HCT116 (cell line): Measurements from ENCODE around the gene PTPN21. TPM values are rescaled to one million over a fixed set of nuclear protein-coding genes. Genes with fewer than 3 reads are reported as not detected.

Experiments used
- ATAC-seq: fragments of 200-7000 bp; cut with Tn5 transposase; 2 replicates; pipeline ENCODE4 v1.9.1; 2020; ENCODE audit warnings: mild to moderate bottlenecking, moderate library complexity
- BruUV-seq: library from RNA; stranded (reverse); fragments of 400-500 nt; replicated peaks from 2 replicates; lab custom pipeline; 2021; lab: Mats Ljungman, UMichigan
- CTCF ChIA-PET: fragments of 300-600 bp; sonication (Branson Sonifier 250); formaldehyde crosslinking; loops from one replicate; lab custom pipeline; 2021; ENCODE audit warnings: antibody characterized with exemption; lab: Charles Lee
- POLR2A ChIA-PET: fragments of 300-600, 350-600 bp; sonication (Branson Sonifier 250); formaldehyde crosslinking; loops from one replicate; lab custom pipeline; 2021; ENCODE audit warnings: antibody characterized with exemption; lab: Charles Lee
- RAD21 ChIA-PET, 2 experiments: fragments of 300-600 bp; sonication (Branson Sonifier 250); formaldehyde crosslinking; loops; one replicate each; lab custom pipeline; 2023; ENCODE audit warnings: low total read pairs in 2 of 2; ENCODE audit not compliant: uncharacterized antibody in 2 of 2, unreplicated experiment in 2 of 2, low non-redundant PET in 1 of 2; lab: Charles Lee
- DNase-seq: peaks from one replicate; pipeline ENCODE4 v3.0.0-alpha.2; 2010; ENCODE audit warnings: low read depth, low spot score
- H2AFZ ChIP-seq: fragments of 200-600 bp; shearing (Covaris generic), sonication (generic); 2 replicates; pipeline ENCODE4 v1.6.1; 2017; ENCODE audit warnings: low read depth, mixed run types, mixed read lengths, antibody characterized with exemption, low read length; ENCODE audit not compliant: poor library complexity, severe bottlenecking
- H3K27ac ChIP-seq: 2 replicates; pipeline ENCODE4 v1.5.1; 2012; ENCODE audit warnings: low read depth, low read length
- H3K27me3 ChIP-seq: fragments of 200-600 bp; sonication (generic); 2 replicates; pipeline ENCODE4 v1.6.1; 2016; ENCODE audit warnings: mixed run types, low read length, mixed read lengths; ENCODE audit not compliant: insufficient read depth
- H3K36me3 ChIP-seq, 2 experiments: fragments of 200-500 bp in 1 of 2; fragments of 200-600 bp in 1 of 2; sonication (Bioruptor generic) in 1 of 2; sonication (generic) in 1 of 2; 2 replicates each; pipeline versions ENCODE4 v1.5.1 to v1.6.1; 2014 to 2016; ENCODE audit warnings: low read length in 2 of 2, inconsistent platforms in 1 of 2, mixed read lengths in 1 of 2, mixed run types in 1 of 2; ENCODE audit not compliant: insufficient read depth in 2 of 2, control insufficient read depth in 1 of 2
- H3K4me1 ChIP-seq, 2 experiments: fragments of 200-600 bp in 1 of 2; sonication (generic) in 1 of 2; 2 replicates each; pipeline versions ENCODE4 v1.5.1 to v1.6.1; 2012 to 2017; ENCODE audit warnings: low read length in 2 of 2, inconsistent platforms in 1 of 2, mild to moderate bottlenecking in 1 of 2, mixed read lengths in 1 of 2, mixed run types in 1 of 2, moderate library complexity in 1 of 2; ENCODE audit not compliant: insufficient read depth in 2 of 2, control insufficient read depth in 1 of 2
- H3K4me2 ChIP-seq: fragments of 200-600 bp; sonication (generic); 2 replicates; pipeline ENCODE4 v1.6.1; 2017; ENCODE audit warnings: mixed run types, low read length, mixed read lengths
- H3K4me3 ChIP-seq, 2 experiments: fragments of 200-600 bp in 1 of 2; sonication (generic) in 1 of 2; replicated peaks in 1 of 2; 2 replicates each; pipeline ENCODE4 v1.5.1; 2011 to 2016; ENCODE audit warnings: low read length in 2 of 2, control low read depth in 1 of 2, low read depth in 1 of 2, mild to moderate bottlenecking in 1 of 2, mixed read lengths in 1 of 2, mixed run types in 1 of 2
- H3K79me2 ChIP-seq: fragments of 200-600 bp; sonication (generic); 2 replicates; pipeline ENCODE4 v1.6.1; 2017; ENCODE audit warnings: mild to moderate bottlenecking, mixed run types, low read length, moderate library complexity, mixed read lengths; ENCODE audit not compliant: insufficient read depth
- H3K9ac ChIP-seq: fragments of 200-600 bp; sonication (generic); 2 replicates; pipeline ENCODE4 v1.6.1; 2016; ENCODE audit warnings: low read length, mixed read lengths
- H3K9me2 ChIP-seq: fragments of 200-600 bp; sonication (generic), shearing (Covaris generic); 2 replicates; pipeline ENCODE4 v1.6.1; 2017; ENCODE audit warnings: mixed run types, mild to moderate bottlenecking, moderate library complexity; ENCODE audit not compliant: insufficient read depth
- H3K9me3 ChIP-seq, 2 experiments: fragments of 200-500 bp in 1 of 2; fragments of 200-600 bp in 1 of 2; sonication (Bioruptor generic) in 1 of 2; sonication (generic) in 1 of 2; 2 replicates each; pipeline ENCODE4 v1.6.1; 2014 to 2017; ENCODE audit warnings: low read length in 2 of 2, mixed read lengths in 2 of 2, inconsistent platforms in 1 of 2, low read depth in 1 of 2, mild to moderate bottlenecking in 1 of 2, mixed run types in 1 of 2, moderate library complexity in 1 of 2; ENCODE audit not compliant: control insufficient read depth in 1 of 2, insufficient read depth in 1 of 2
- H4K20me1 ChIP-seq: fragments of 200-600 bp; sonication (generic), shearing (Covaris generic); 2 replicates; pipeline ENCODE4 v1.6.1; 2017; ENCODE audit warnings: mixed run types, mild to moderate bottlenecking, moderate library complexity; ENCODE audit not compliant: insufficient read depth
- EZH2phosphoT487 ChIP-seq: fragments of 200-600 bp; IDR thresholded peaks from 2 replicates; pipeline ENCODE4 v1.6.1; 2018; ENCODE audit warnings: antibody characterized with exemption, borderline replicate concordance
- RAD21 ChIP-seq: IDR thresholded peaks from 2 replicates; pipeline ENCODE4 v1.6.1; 2012; ENCODE audit warnings: low read depth, mild to moderate bottlenecking
- SIN3A ChIP-seq: IDR thresholded peaks from 2 replicates; pipeline ENCODE4 v1.6.1; 2012; ENCODE audit warnings: low read depth
- SRF ChIP-seq: IDR thresholded peaks from 2 replicates; pipeline ENCODE4 v1.6.1; 2012; ENCODE audit warnings: low read depth
- YY1 ChIP-seq: IDR thresholded peaks from 2 replicates; pipeline ENCODE4 v1.6.1; 2011; ENCODE audit warnings: low read length, low read depth, moderate library complexity, mild to moderate bottlenecking; ENCODE audit not compliant: insufficient replicate concordance; ENCODE audit errors: extremely low read depth
- ZNF274 ChIP-seq: fragments of 200-500 bp; sonication (Bioruptor generic); IDR thresholded peaks from 2 replicates; pipeline ENCODE4 v1.6.1; 2014; ENCODE audit warnings: mild to moderate bottlenecking, low read depth, low read length, inconsistent platforms
- intact Hi-C: fragments of 100-400 bp; cut with micrococcal nuclease; formaldehyde crosslinking; loops from 2 replicates; pipeline ENCODE4 v1.10.0; 2022
- total RNA-seq: library from RNA; stranded (reverse); gene quantifications from one replicate; pipeline ENCODE4 v1.2.1, GENCODE V29; 2021; ENCODE audit not compliant: unreplicated experiment
- TF ChIP-seq, protein P1 (sequence below): IDR thresholded peaks from 2 replicates; pipeline ENCODE4 v1.6.1; 2012; ENCODE audit warnings: low read depth
- TF ChIP-seq, protein P2 (sequence below): IDR thresholded peaks from 2 replicates; pipeline ENCODE4 v1.6.1; 2012

Gene PTPN21
- total RNA-seq, 1 experiment from 2014 or later: 7.6 TPM

DNA sequence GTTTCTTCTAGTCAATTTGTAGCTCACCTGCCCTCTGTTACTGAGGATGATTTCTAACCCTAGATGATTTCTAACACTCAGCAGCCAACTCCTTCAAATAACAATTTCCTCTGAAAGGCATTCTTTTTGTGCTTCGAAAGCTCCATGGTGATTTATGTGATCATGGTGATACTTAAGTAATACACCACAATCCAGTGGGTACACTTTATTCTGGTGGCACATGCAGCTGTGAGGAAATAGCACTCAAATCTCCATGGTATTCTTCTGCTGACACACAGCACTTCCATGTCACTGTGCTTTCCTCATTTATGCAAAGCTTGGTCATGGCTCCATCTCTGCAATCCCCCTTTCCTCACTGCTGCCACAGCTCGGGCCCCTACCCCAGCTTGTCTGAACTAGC lies 73.7 kb downstream of the PTPN21 start (continued):
- TF ChIP-seq, protein P1, sequence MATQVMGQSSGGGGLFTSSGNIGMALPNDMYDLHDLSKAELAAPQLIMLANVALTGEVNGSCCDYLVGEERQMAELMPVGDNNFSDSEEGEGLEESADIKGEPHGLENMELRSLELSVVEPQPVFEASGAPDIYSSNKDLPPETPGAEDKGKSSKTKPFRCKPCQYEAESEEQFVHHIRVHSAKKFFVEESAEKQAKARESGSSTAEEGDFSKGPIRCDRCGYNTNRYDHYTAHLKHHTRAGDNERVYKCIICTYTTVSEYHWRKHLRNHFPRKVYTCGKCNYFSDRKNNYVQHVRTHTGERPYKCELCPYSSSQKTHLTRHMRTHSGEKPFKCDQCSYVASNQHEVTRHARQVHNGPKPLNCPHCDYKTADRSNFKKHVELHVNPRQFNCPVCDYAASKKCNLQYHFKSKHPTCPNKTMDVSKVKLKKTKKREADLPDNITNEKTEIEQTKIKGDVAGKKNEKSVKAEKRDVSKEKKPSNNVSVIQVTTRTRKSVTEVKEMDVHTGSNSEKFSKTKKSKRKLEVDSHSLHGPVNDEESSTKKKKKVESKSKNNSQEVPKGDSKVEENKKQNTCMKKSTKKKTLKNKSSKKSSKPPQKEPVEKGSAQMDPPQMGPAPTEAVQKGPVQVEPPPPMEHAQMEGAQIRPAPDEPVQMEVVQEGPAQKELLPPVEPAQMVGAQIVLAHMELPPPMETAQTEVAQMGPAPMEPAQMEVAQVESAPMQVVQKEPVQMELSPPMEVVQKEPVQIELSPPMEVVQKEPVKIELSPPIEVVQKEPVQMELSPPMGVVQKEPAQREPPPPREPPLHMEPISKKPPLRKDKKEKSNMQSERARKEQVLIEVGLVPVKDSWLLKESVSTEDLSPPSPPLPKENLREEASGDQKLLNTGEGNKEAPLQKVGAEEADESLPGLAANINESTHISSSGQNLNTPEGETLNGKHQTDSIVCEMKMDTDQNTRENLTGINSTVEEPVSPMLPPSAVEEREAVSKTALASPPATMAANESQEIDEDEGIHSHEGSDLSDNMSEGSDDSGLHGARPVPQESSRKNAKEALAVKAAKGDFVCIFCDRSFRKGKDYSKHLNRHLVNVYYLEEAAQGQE: no peak
- TF ChIP-seq SRF: no peak
- TF ChIP-seq, all 23 proteins: peak for 0

DNA sequence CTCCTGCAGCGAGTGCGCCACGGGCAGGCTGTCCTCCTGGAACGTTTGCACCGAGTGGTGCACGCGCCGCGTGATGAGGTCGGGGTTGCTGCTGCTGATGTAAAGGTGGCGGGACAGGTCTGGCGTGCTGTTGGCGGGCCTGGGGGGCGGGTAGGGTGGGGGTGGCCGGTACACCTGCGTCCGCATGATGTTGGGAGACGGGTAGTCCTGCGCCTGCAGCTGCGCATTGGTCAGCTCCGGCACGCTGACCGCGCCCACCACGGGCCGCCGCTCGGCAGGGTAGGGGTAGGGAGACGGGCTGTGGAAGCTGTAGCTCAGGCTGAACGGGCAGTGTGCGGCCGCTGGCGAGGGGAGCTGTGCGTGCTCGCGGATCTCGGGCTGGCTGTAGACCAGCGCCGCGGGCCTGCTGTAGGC lies 75.2 kb downstream of the PTPN21 start:
- no peak for TF ChIP-seq YY1
- TF ChIP-seq EZH2phosphoT487: no peak
- TF ChIP-seq SIN3A: no peak
- TF ChIP-seq ZNF274: no peak
- TF ChIP-seq, protein P2, sequence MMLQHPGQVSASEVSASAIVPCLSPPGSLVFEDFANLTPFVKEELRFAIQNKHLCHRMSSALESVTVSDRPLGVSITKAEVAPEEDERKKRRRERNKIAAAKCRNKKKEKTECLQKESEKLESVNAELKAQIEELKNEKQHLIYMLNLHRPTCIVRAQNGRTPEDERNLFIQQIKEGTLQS: no peak
- TF ChIP-seq RAD21: no peak
- intact Hi-C loops: no loop called here
- Histone ChIP-seq H2AFZ (no peak overlapping the region), H3K9me2 (no peaks in the 10 kb centered on the region), H4K20me1 (no peaks in the 10 kb centered on the region), H3K4me2 (no peak overlapping the region), H3K79me2 (no peaks in the 10 kb centered on the region), H3K36me3 (no peaks in the 10 kb centered on the region; a peak in 1 of 4 replicates), H3K4me3 (no peak overlapping the region), H3K27me3 (no peaks in the 10 kb centered on the region), H3K9me3 (no peaks in the 10 kb centered on the region), H3K9ac (no peak overlapping the region), H3K4me1 (no peaks in the 10 kb centered on the region), H3K27ac (no peak overlapping the region)
- DNase-seq: no peak
- CTCF ChIA-PET: no interaction called here
- RAD21 ChIA-PET: no interaction called here
- no TSS peak for BruUV-seq
- POLR2A ChIA-PET: no interaction called here
- no peak for ATAC-seq
